ENCODE results near the gene TGFBI. TPM values are rescaled to one million over a fixed set of nuclear protein-coding genes. Genes with fewer than 3 reads are reported as not detected.
A peak's percentile ranks its signal among the peaks of the same experiment; 100 is the strongest.

TGFBI gene
- total RNA-seq, 1 donor from 2014 or later = 453 TPM

GRCh38 chr5:136056771-136057335 is 28.1 kb downstream of the TGFBI start:
- no peak for TF ChIP-seq CTCF (IDR thresholded peaks at IDR 0.05; ENCODE audit: insufficient read depth, low read length, poor library complexity, severe bottlenecking)
- Histone ChIP-seq H3K36me3 (ENCODE audit: control insufficient read depth, insufficient read depth, low read length) (peaks cover 14% of the 10 kb centered on the region), H3K4me3 (ENCODE audit: low read depth, low read length) (no peak overlapping the region), H3K27me3 (ENCODE audit: control insufficient read depth, insufficient read depth, low read length) (no peaks in the 10 kb centered on the region)
- no peak for DNase-seq (ENCODE audit: low read depth)

GRCh38 chr5:136057401-136058038 is 28.7 kb downstream of the TGFBI start:
- no peak overlapping the region for H3K4me3 ChIP-seq (ENCODE audit: low read depth, low read length)
- H3K36me3 ChIP-seq (ENCODE audit: control insufficient read depth, insufficient read depth, low read length) = peaks cover 14% of the 10 kb centered on the region
- no peak for DNase-seq (ENCODE audit: low read depth)

GRCh38 chr5:136058039-136058971 is 29.5 kb downstream of the TGFBI start:
- H3K4me3 ChIP-seq (ENCODE audit: low read depth, low read length) = no peak overlapping the region
- peak; percentile 90 for DNase-seq (ENCODE audit: low read depth)
- peaks cover 11% of the 10 kb centered on the region for H3K36me3 ChIP-seq (ENCODE audit: control insufficient read depth, insufficient read depth, low read length)
- peak; percentile 58 for TF ChIP-seq CTCF (IDR thresholded peaks at IDR 0.05; ENCODE audit: insufficient read depth, low read length, poor library complexity, severe bottlenecking)
- no peaks in the 10 kb centered on the region for H3K27me3 ChIP-seq (ENCODE audit: control insufficient read depth, insufficient read depth, low read length)

More at GRCh38 chr5:136057401-136058038, 28.7 kb downstream of the TGFBI start:
- H3K27me3 ChIP-seq (ENCODE audit: control insufficient read depth, insufficient read depth, low read length) = no peaks in the 10 kb centered on the region
- TF ChIP-seq CTCF (IDR thresholded peaks at IDR 0.05; ENCODE audit: insufficient read depth, low read length, poor library complexity, severe bottlenecking) = no peak

- no peak for TF ChIP-seq CTCF (IDR thresholded peaks at IDR 0.05; ENCODE audit: insufficient read depth, low read length, poor library complexity, severe bottlenecking)
- peaks cover 11% of the 10 kb centered on the region for H3K36me3 ChIP-seq (ENCODE audit: control insufficient read depth, insufficient read depth, low read length)
- DNase-seq (ENCODE audit: low read depth) = no peak
- no peak overlapping the region for H3K4me3 ChIP-seq (ENCODE audit: low read depth, low read length)
- no peaks in the 10 kb centered on the region for H3K27me3 ChIP-seq (ENCODE audit: control insufficient read depth, insufficient read depth, low read length)
These were observed 30.2 kb downstream of the TGFBI start for GRCh38 chr5:136058972-136059354.

- no peak overlapping the region for H3K4me3 ChIP-seq (ENCODE audit: low read depth, low read length)
- TF ChIP-seq CTCF (IDR thresholded peaks at IDR 0.05; ENCODE audit: insufficient read depth, low read length, poor library complexity, severe bottlenecking) = no peak
- DNase-seq (ENCODE audit: low read depth) = no peak
- H3K36me3 ChIP-seq (ENCODE audit: control insufficient read depth, insufficient read depth, low read length) = peaks cover 9% of the 10 kb centered on the region
- H3K27me3 ChIP-seq (ENCODE audit: control insufficient read depth, insufficient read depth, low read length) = no peaks in the 10 kb centered on the region
These were observed 32.2 kb downstream of the TGFBI start for GRCh38 chr5:136060963-136061362.
